HG02943 (cell line): ENCODE data around the gene STXBP5L.
"Not testable (repeated sequence)": the region's sequence is repeated elsewhere in the genome, so short reads cannot be mapped to it uniquely, and the experiment has no call there.

Experiments
- ATAC-seq: cut with Tn5 transposase; IDR thresholded peaks from one replicate; pipeline ENCODE4 v1.9.1; 2021; ENCODE audit warnings: mild to moderate bottlenecking, low read depth, moderate library complexity; ENCODE audit not compliant: unreplicated experiment

STXBP5L gene

GRCh38 chr3:121414924-121415323, 506.9 kb downstream of the STXBP5L start:
- no peak for ATAC-seq

- no peak for ATAC-seq
Observed at GRCh38 chr3:121418182-121418581, 510.2 kb downstream of the STXBP5L start.

GRCh38 chr3:121424549-121424948, 516.5 kb downstream of the STXBP5L start:
- ATAC-seq = no peak

- no peak for ATAC-seq
Observed at GRCh38 chr3:121430664-121431215, 522.7 kb downstream of the STXBP5L start.

GRCh38 chr3:121431726-121432517, 523.9 kb downstream of the STXBP5L start:
- peak; percentile 93 for ATAC-seq

GRCh38 chr3:121436074-121436473, 528.1 kb downstream of the STXBP5L start:
- ATAC-seq = no peak

GRCh38 chr3:121436641-121437040, 528.6 kb downstream of the STXBP5L start:
- no peak for ATAC-seq

- no peak for ATAC-seq
Observed at GRCh38 chr3:121443456-121443855, 535.5 kb downstream of the STXBP5L start.

GRCh38 chr3:121451752-121452151, 543.7 kb downstream of the STXBP5L start:
- ATAC-seq = not testable (repeated sequence)

- no peak for ATAC-seq
Observed at GRCh38 chr3:121462565-121462964, 554.6 kb downstream of the STXBP5L start.

GRCh38 chr3:121463745-121464144, 555.7 kb downstream of the STXBP5L start:
- no peak for ATAC-seq

- ATAC-seq = no peak
Observed at GRCh38 chr3:121467085-121467484, 559.1 kb downstream of the STXBP5L start.

- ATAC-seq = no peak
Observed at GRCh38 chr3:121473001-121473400, 565.0 kb downstream of the STXBP5L start.
